CD4-positive, alpha-beta T cell (primary cell): ENCODE data around the gene KCNAB1. TPM values are rescaled to one million over a fixed set of nuclear protein-coding genes. Genes with fewer than 3 reads are reported as not detected.

ENCODE experiments used
- ATAC-seq: fragments of 200-7000 bp; cut with Tn5 transposase; one replicate; pipeline ENCODE4 v1.10.0; 2022; ENCODE audit warnings: mild to moderate bottlenecking; ENCODE audit not compliant: poor library complexity
- CTCF ChIA-PET: fragments of 350-600 bp; sonication (Branson Sonifier 250); formaldehyde crosslinking; loops from one replicate; lab custom pipeline; 2021; ENCODE audit warnings: antibody characterized with exemption, inconsistent platforms; lab: Charles Lee
- POLR2A ChIA-PET: fragments of 350-600 bp; sonication (Branson Sonifier 250); formaldehyde crosslinking; loops from one replicate; lab custom pipeline; 2021; ENCODE audit warnings: antibody characterized with exemption, inconsistent platforms; lab: Charles Lee
- DNase-seq, 14 experiments: peaks; one replicate each; pipeline ENCODE4 v3.0.0-alpha.2; 2013 to 2020; ENCODE audit warnings: mixed read lengths in 2 of 14
- H3K27ac ChIP-seq, 2 donors: one replicate each; pipeline versions ENCODE4 v1.5.1 to v1.7.0; 2013; ENCODE audit warnings: low read length in 2 of 2, low read depth in 1 of 2, mild to moderate bottlenecking in 1 of 2
- H3K27me3 ChIP-seq, 2 experiments: 1 replicate in 1 of 2; 2 replicates in 1 of 2; pipeline versions ENCODE4 v1.6.1 to v1.7.0; 2013; ENCODE audit warnings: low read length in 2 of 2, control low read depth in 1 of 2, mild to moderate bottlenecking in 1 of 2, moderate library complexity in 1 of 2; ENCODE audit not compliant: insufficient read depth in 2 of 2, control insufficient read depth in 1 of 2
- H3K36me3 ChIP-seq: one replicate; pipeline ENCODE4 v1.6.1; 2013; ENCODE audit warnings: low read length, control low read depth; ENCODE audit not compliant: insufficient read depth
- H3K4me1 ChIP-seq: one replicate; pipeline ENCODE4 v1.6.1; 2013; ENCODE audit warnings: low read length, control low read depth; ENCODE audit not compliant: insufficient read depth
- H3K4me3 ChIP-seq: one replicate; pipeline ENCODE4 v1.5.1; 2013; ENCODE audit warnings: mild to moderate bottlenecking, low read length, moderate library complexity
- H3K9me3 ChIP-seq, 2 experiments: 1 replicate in 1 of 2; 2 replicates in 1 of 2; pipeline versions ENCODE4 v1.6.1 to v1.7.0; 2013; ENCODE audit warnings: low read length in 2 of 2, mild to moderate bottlenecking in 2 of 2, control low read depth in 1 of 2, moderate library complexity in 1 of 2; ENCODE audit not compliant: control insufficient read depth in 1 of 2, insufficient read depth in 1 of 2
- H3K27ac Mint-ChIP-seq: one replicate; pipeline ENCODE4 v1.8.0; 2020; ENCODE audit warnings: mixed read lengths
- H3K27me3 Mint-ChIP-seq: one replicate; pipeline ENCODE4 v1.8.0; 2021; ENCODE audit warnings: mixed read lengths
- H3K36me3 Mint-ChIP-seq: one replicate; pipeline ENCODE4 v1.8.0; 2021; ENCODE audit warnings: low read depth, mixed read lengths
- H3K4me1 Mint-ChIP-seq: one replicate; pipeline ENCODE4 v1.8.0; 2021; ENCODE audit warnings: low read depth, mixed read lengths
- H3K4me3 Mint-ChIP-seq: one replicate; pipeline ENCODE4 v1.8.0; 2020; ENCODE audit warnings: mild to moderate bottlenecking, mixed read lengths
- H3K9me3 Mint-ChIP-seq: one replicate; pipeline ENCODE4 v1.8.0; 2020; ENCODE audit warnings: mixed read lengths
- intact Hi-C, 2 experiments: fragments of 100-400 bp; cut with DNase I in 1 of 2; cut with micrococcal nuclease in 1 of 2; formaldehyde crosslinking; loops; one replicate each; pipeline versions ENCODE4 v1.15.1 to v1.9.0; 2023 to 2025; cut with DNase I, micrococcal nuclease
- total RNA-seq, 174 experiments: library from RNA in 2 of 174; stranded (reverse) in 2 of 174; gene quantifications; one replicate each; pipeline ENCODE4 v1.2.3 and lab custom pipeline; 2021 to 2026
- TF ChIP-seq, protein P1 (sequence below): fragments of 200-600 bp; IDR thresholded peaks from one replicate; pipeline ENCODE4 v1.8.0; 2022; ENCODE audit warnings: antibody characterized with exemption, mild to moderate bottlenecking

Gene KCNAB1
- total RNA-seq, 2 experiments from 2014 or later, result 0.14 TPM; not detected in 1

DNA sequence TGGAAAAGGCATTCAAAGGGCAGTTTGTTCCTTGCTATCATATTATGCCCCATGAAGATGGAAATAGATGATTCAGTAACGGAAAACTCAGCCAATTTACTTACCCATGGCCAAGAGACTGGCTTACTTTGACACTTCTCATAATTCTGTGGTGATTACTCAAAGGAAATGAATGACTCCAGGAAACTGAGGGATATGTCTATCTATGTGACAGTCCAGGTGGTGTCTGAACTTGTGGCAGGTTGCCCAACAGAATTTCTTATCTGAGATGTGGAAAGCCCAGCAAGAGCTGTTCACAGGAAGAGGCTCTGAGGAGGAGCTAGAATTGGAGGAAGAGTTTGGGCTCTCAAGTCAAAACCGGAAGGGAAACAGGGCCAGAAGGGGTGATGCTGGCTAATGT is 91.2 kb downstream of the KCNAB1 start:
- ChIA-PET POLR2A (no interaction called here), CTCF (no interaction called here)
- Histone ChIP-seq H3K36me3 (no peaks in the 10 kb centered on the region), H3K4me1 (no peaks in the 10 kb centered on the region), H3K27me3 (peaks cover 0 to 4% of the 10 kb centered on the region in 2 experiments), H3K27ac (no peak overlapping the region), H3K4me3 (no peak overlapping the region), H3K9me3 (no peaks in the 10 kb centered on the region)
- no peaks in the 10 kb centered on the region for H3K36me3 Mint-ChIP-seq
- no peak overlapping the region for H3K27ac Mint-ChIP-seq
- TF ChIP-seq, protein P1, sequence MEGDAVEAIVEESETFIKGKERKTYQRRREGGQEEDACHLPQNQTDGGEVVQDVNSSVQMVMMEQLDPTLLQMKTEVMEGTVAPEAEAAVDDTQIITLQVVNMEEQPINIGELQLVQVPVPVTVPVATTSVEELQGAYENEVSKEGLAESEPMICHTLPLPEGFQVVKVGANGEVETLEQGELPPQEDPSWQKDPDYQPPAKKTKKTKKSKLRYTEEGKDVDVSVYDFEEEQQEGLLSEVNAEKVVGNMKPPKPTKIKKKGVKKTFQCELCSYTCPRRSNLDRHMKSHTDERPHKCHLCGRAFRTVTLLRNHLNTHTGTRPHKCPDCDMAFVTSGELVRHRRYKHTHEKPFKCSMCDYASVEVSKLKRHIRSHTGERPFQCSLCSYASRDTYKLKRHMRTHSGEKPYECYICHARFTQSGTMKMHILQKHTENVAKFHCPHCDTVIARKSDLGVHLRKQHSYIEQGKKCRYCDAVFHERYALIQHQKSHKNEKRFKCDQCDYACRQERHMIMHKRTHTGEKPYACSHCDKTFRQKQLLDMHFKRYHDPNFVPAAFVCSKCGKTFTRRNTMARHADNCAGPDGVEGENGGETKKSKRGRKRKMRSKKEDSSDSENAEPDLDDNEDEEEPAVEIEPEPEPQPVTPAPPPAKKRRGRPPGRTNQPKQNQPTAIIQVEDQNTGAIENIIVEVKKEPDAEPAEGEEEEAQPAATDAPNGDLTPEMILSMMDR, result no peak
- no peak overlapping the region for H3K4me3 Mint-ChIP-seq
- no peaks in the 10 kb centered on the region for H3K4me1 Mint-ChIP-seq
- ATAC-seq, result no peak
- H3K9me3 Mint-ChIP-seq, result no peaks in the 10 kb centered on the region
- intact Hi-C loops, result no loop called here
- DNase-seq, result no peak
- peaks cover 39% of the 10 kb centered on the region for H3K27me3 Mint-ChIP-seq

DNA sequence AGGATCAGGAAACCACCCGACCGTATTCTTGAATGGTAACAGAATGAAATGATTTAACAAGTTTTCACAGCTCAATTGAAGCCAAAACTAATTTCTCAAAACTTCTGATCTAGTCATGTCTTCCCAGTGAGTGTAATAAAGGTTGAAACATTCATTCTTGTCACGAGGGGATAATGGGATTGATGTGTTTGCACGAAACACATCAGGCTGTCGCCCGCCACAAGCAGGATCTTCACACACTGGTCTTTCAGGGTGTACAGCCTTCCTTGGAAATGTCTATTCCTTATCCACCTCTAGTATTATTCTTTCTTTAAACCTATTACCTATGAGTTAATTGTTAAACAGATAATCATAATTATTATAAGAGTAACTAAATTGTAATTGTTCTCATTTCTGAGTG is 94.3 kb downstream of the KCNAB1 start:
- no peaks in the 10 kb centered on the region for H3K9me3 ChIP-seq
- H3K27ac ChIP-seq, result no peak overlapping the region
- H3K27ac Mint-ChIP-seq, result no peak overlapping the region
- H3K4me1 Mint-ChIP-seq, result no peaks in the 10 kb centered on the region
- no peak for ATAC-seq
- ChIA-PET POLR2A (no interaction called here), CTCF (no interaction called here)
- peaks cover 3 to 4% of the 10 kb centered on the region in 2 experiments for H3K27me3 ChIP-seq
- no peak overlapping the region for H3K4me3 ChIP-seq
- H3K36me3 Mint-ChIP-seq, result no peaks in the 10 kb centered on the region
- no peaks in the 10 kb centered on the region for H3K36me3 ChIP-seq
- H3K27me3 Mint-ChIP-seq, result peaks cover 53% of the 10 kb centered on the region
- TF ChIP-seq, protein P1, result no peak
- DNase-seq, result no peak
- no peaks in the 10 kb centered on the region for H3K4me1 ChIP-seq
- no peaks in the 10 kb centered on the region for H3K9me3 Mint-ChIP-seq
- H3K4me3 Mint-ChIP-seq, result no peak overlapping the region
- intact Hi-C loops, result no loop called here

DNA sequence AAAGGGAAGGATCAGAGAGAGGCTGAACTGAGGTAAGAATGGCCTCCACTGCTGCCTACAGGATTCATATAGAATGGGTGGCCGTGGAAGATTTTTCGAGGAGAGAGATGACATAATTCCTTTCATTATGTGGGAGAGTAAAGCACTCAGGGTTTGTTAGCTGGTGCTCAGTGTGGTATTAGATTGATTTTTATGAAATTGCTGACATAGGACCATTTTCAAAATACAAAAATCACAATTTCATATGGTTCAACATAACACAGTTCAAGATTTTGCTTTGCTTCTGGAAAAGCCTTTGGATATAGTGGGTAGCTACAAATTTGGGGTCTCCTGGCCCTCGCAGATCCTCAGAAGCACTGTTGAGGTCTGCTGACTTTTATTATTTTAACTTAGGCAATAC is 95.4 kb downstream of the KCNAB1 start:
- TF ChIP-seq, protein P1, result no peak
- CTCF ChIA-PET, result no interaction called here
- no peak overlapping the region for H3K4me3 Mint-ChIP-seq

More for the DNA sequence above, 95.4 kb downstream of the KCNAB1 start:
- H3K4me1 Mint-ChIP-seq, result no peaks in the 10 kb centered on the region
- no peaks in the 10 kb centered on the region for H3K4me1 ChIP-seq
- H3K27ac ChIP-seq, result no peak overlapping the region
- no peaks in the 10 kb centered on the region for H3K9me3 Mint-ChIP-seq
- no peaks in the 10 kb centered on the region for H3K9me3 ChIP-seq
- H3K36me3 Mint-ChIP-seq, result no peaks in the 10 kb centered on the region
- intact Hi-C loops, result no loop called here
- POLR2A ChIA-PET, result no interaction called here
- H3K27ac Mint-ChIP-seq, result no peak overlapping the region
- H3K27me3 ChIP-seq, result peaks cover 3 to 4% of the 10 kb centered on the region in 2 experiments
- ATAC-seq (no peak), DNase-seq (no peak)
- no peaks in the 10 kb centered on the region for H3K36me3 ChIP-seq
- peaks cover 55% of the 10 kb centered on the region for H3K27me3 Mint-ChIP-seq
- no peak overlapping the region for H3K4me3 ChIP-seq
